SU-DHL-6 (cell line): ENCODE measurements around the gene PLIN3.

Source experiments
- EZH2phosphoT487 ChIP-seq: fragments of 200-600 bp; sonication (generic), shearing (Covaris generic); conservative IDR thresholded peaks from 2 replicates; pipeline ENCODE4 v1.6.1; 2018; ENCODE audit warnings: mild to moderate bottlenecking, antibody characterized with exemption, low read length, moderate library complexity, mixed read lengths
- TF ChIP-seq, protein P1 (sequence below): fragments of 200-600 bp; sonication (generic); IDR thresholded peaks from one replicate; pipeline ENCODE4 v1.5.1; 2017; ENCODE audit warnings: antibody characterized with exemption, mild to moderate bottlenecking, low read length, moderate library complexity; ENCODE audit not compliant: insufficient read depth, poor library complexity, severe bottlenecking

- TF ChIP-seq, protein P1, sequence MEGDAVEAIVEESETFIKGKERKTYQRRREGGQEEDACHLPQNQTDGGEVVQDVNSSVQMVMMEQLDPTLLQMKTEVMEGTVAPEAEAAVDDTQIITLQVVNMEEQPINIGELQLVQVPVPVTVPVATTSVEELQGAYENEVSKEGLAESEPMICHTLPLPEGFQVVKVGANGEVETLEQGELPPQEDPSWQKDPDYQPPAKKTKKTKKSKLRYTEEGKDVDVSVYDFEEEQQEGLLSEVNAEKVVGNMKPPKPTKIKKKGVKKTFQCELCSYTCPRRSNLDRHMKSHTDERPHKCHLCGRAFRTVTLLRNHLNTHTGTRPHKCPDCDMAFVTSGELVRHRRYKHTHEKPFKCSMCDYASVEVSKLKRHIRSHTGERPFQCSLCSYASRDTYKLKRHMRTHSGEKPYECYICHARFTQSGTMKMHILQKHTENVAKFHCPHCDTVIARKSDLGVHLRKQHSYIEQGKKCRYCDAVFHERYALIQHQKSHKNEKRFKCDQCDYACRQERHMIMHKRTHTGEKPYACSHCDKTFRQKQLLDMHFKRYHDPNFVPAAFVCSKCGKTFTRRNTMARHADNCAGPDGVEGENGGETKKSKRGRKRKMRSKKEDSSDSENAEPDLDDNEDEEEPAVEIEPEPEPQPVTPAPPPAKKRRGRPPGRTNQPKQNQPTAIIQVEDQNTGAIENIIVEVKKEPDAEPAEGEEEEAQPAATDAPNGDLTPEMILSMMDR: no peak
- no peak for TF ChIP-seq EZH2phosphoT487
Observed at GRCh38 chr19:4844348-4845179, 22.9 kb downstream of the PLIN3 start.
